HL-60 (cell line): Measurements from ENCODE around the gene PCED1B.

Source experiments
- DNase-seq, 2 experiments: peaks; one replicate each; pipeline ENCODE4 v3.0.0-alpha.2; 2010 to 2020; ENCODE audit warnings: low read depth in 1 of 2, low spot score in 1 of 2
- H3K27ac ChIP-seq: fragments of 250-450 bp; sonication (Bioruptor Pico); replicated peaks from 2 replicates; pipeline ENCODE4 v1.5.1; 2020; ENCODE audit warnings: mild to moderate bottlenecking, moderate library complexity
- H3K27me3 ChIP-seq: fragments of 250-450 bp; sonication (Bioruptor Pico); 2 replicates; pipeline ENCODE4 v1.5.1; 2021; ENCODE audit warnings: mild to moderate bottlenecking, moderate library complexity; ENCODE audit not compliant: insufficient read depth, poor library complexity, severe bottlenecking
- H3K4me3 ChIP-seq: replicated peaks from 2 replicates; pipeline ENCODE4 v1.5.1; 2011; ENCODE audit warnings: mild to moderate bottlenecking, control low read depth, low read length; ENCODE audit not compliant: insufficient read depth
- CTCF ChIP-seq: IDR thresholded peaks from one replicate; pipeline ENCODE4 v1.5.1; 2011; ENCODE audit warnings: low read length, control low read depth, inconsistent platforms; ENCODE audit not compliant: insufficient read depth
- GABPA ChIP-seq: IDR thresholded peaks from 2 replicates; pipeline ENCODE4 v1.6.1; 2012; ENCODE audit warnings: low read depth
- POLR2AphosphoS5 ChIP-seq: IDR thresholded peaks from 2 replicates; pipeline ENCODE4 v1.6.1; 2012; ENCODE audit warnings: low read depth
- REST ChIP-seq: IDR thresholded peaks from 2 replicates; pipeline ENCODE4 v1.6.1; 2012; ENCODE audit warnings: low read depth; ENCODE audit not compliant: insufficient replicate concordance
- SPI1 ChIP-seq: IDR thresholded peaks from 2 replicates; pipeline ENCODE4 v1.6.1; 2012; ENCODE audit warnings: low read depth, mild to moderate bottlenecking, borderline replicate concordance

PCED1B gene

GRCh38 chr12:47268501-47269454 is 189.4 kb downstream of the PCED1B start:
- Histone ChIP-seq H3K27ac (no peak overlapping the region), H3K4me3 (no peak overlapping the region), H3K27me3 (no peaks in the 10 kb centered on the region)
- no peak for DNase-seq
- no peak for TF ChIP-seq POLR2AphosphoS5
- TF ChIP-seq REST = no peak
- no peak for TF ChIP-seq CTCF
- TF ChIP-seq GABPA = no peak
- no peak for TF ChIP-seq SPI1

GRCh38 chr12:47269916-47270315 is 190.5 kb downstream of the PCED1B start:
- TF ChIP-seq GABPA (no peak), POLR2AphosphoS5 (no peak), CTCF (no peak), SPI1 (no peak), REST (no peak)
- Histone ChIP-seq H3K27ac (no peak overlapping the region), H3K27me3 (no peaks in the 10 kb centered on the region), H3K4me3 (no peak overlapping the region)
- no peak for DNase-seq

- DNase-seq = no peak
- no peaks in the 10 kb centered on the region for H3K27me3 ChIP-seq
- TF ChIP-seq CTCF (no peak), POLR2AphosphoS5 (no peak), REST (no peak)
- H3K4me3 ChIP-seq = no peak overlapping the region
- H3K27ac ChIP-seq = no peak overlapping the region
Observed at GRCh38 chr12:47270782-47271664, 191.6 kb downstream of the PCED1B start.
